ENCODE measurements around the gene PARD3.

The PARD3 gene

GRCh38 chr10:34109495-34109894 lies 705.6 kb downstream of the PARD3 start:
- no peak for DNase-seq (ENCODE audit: low read depth)
- in situ Hi-C loops (cut with HindIII; ENCODE audit: low sequenced_read_pairs) = no loop called here
- TF ChIP-seq CTCF (IDR thresholded peaks at IDR 0.05; ENCODE audit: low read depth, low read length, missing control alignments) = no peak

GRCh38 chr10:34107626-34108516 lies 707.2 kb downstream of the PARD3 start:
- no peak for TF ChIP-seq CTCF (IDR thresholded peaks at IDR 0.05; ENCODE audit: low read depth, low read length, missing control alignments)
- no peak for DNase-seq (ENCODE audit: low read depth)
- in situ Hi-C loops (cut with HindIII; ENCODE audit: low sequenced_read_pairs) = no loop called here
- no peak overlapping the region for H3K4me3 ChIP-seq (ENCODE audit: low read depth, low read length)

More at GRCh38 chr10:34109495-34109894, 705.6 kb downstream of the PARD3 start:
- H3K4me3 ChIP-seq (ENCODE audit: low read depth, low read length) = no peak overlapping the region

GRCh38 chr10:34106356-34106885 lies 708.7 kb downstream of the PARD3 start:
- no peak overlapping the region for H3K4me3 ChIP-seq (ENCODE audit: low read depth, low read length)
- DNase-seq (ENCODE audit: low read depth) = no peak
- in situ Hi-C loops (cut with HindIII; ENCODE audit: low sequenced_read_pairs) = no loop called here
- TF ChIP-seq CTCF (IDR thresholded peaks at IDR 0.05; ENCODE audit: low read depth, low read length, missing control alignments) = no peak

- in situ Hi-C loops (cut with HindIII; ENCODE audit: low sequenced_read_pairs) = no loop called here
- no peak for TF ChIP-seq CTCF (IDR thresholded peaks at IDR 0.05; ENCODE audit: low read depth, low read length, missing control alignments)
- no peak overlapping the region for H3K4me3 ChIP-seq (ENCODE audit: low read depth, low read length)
- no peak for DNase-seq (ENCODE audit: low read depth)
Measured at GRCh38 chr10:34104829-34105572, 710.1 kb downstream of the PARD3 start.

GRCh38 chr10:34102893-34103506 lies 712.1 kb downstream of the PARD3 start:
- no peak for TF ChIP-seq CTCF (IDR thresholded peaks at IDR 0.05; ENCODE audit: low read depth, low read length, missing control alignments)
- in situ Hi-C loops (cut with HindIII; ENCODE audit: low sequenced_read_pairs) = no loop called here
- no peak overlapping the region for H3K4me3 ChIP-seq (ENCODE audit: low read depth, low read length)
- DNase-seq (ENCODE audit: low read depth) = no peak

- TF ChIP-seq CTCF (IDR thresholded peaks at IDR 0.05; ENCODE audit: low read depth, low read length, missing control alignments) = no peak
- no peak for DNase-seq (ENCODE audit: low read depth)
- in situ Hi-C loops (cut with HindIII; ENCODE audit: low sequenced_read_pairs) = no loop called here
- no peak overlapping the region for H3K4me3 ChIP-seq (ENCODE audit: low read depth, low read length)
Measured at GRCh38 chr10:34102237-34102673, 712.8 kb downstream of the PARD3 start.
